ENCODE data around the gene EMC1. TPM values are rescaled to one million over a fixed set of nuclear protein-coding genes. Genes with fewer than 3 reads are reported as not detected.
A peak's percentile ranks its signal among the peaks of the same experiment; 100 is the strongest.

EMC1 gene
- total and polyA plus RNA-seq, 7 donors = 1.2 to 46.5 (median 19.6) TPM

- TF ChIP-seq POLR2AphosphoS5 (IDR thresholded peaks at IDR 0.05) = peak in 3 of 4 donors; percentile 36 to 61 (median 52)
- TF ChIP-seq, protein P1, sequence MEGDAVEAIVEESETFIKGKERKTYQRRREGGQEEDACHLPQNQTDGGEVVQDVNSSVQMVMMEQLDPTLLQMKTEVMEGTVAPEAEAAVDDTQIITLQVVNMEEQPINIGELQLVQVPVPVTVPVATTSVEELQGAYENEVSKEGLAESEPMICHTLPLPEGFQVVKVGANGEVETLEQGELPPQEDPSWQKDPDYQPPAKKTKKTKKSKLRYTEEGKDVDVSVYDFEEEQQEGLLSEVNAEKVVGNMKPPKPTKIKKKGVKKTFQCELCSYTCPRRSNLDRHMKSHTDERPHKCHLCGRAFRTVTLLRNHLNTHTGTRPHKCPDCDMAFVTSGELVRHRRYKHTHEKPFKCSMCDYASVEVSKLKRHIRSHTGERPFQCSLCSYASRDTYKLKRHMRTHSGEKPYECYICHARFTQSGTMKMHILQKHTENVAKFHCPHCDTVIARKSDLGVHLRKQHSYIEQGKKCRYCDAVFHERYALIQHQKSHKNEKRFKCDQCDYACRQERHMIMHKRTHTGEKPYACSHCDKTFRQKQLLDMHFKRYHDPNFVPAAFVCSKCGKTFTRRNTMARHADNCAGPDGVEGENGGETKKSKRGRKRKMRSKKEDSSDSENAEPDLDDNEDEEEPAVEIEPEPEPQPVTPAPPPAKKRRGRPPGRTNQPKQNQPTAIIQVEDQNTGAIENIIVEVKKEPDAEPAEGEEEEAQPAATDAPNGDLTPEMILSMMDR (IDR thresholded peaks at IDR 0.05) = no peak
- Histone ChIP-seq H3K9me3 (no peaks in the 10 kb centered on the region), H3K36me3 (peaks cover 6 to 23% (median 15%) of the 10 kb centered on the region in 4 donors), H3K4me3 (no peak overlapping the region), H3K27ac (peak overlapping the region in 3 of 4 donors; percentile 51 to 98 (median 58)), H3K27me3 (no peaks in the 10 kb centered on the region), H3K4me1 (peaks cover 0 to 72% (median 60%) of the 10 kb centered on the region in 4 donors)
- DNase-seq = peak; percentile 63
- intact Hi-C loops (cut with DNase I) = loop anchor here (10.0 kb wide), 1 partner anchor 981 kb away; the partner anchor contains the start of genes PLA2G2C and UBXN10
- 73 to 84% methylated on average over 2 of the region's 2 CpGs for WGBS, 2 donors
These were observed 47.9 kb downstream of the EMC1 start for GRCh38 chr1:19203440-19203839.

- Histone ChIP-seq H3K27me3 (no peaks in the 10 kb centered on the region), H3K36me3 (peaks cover 15 to 33% (median 25%) of the 10 kb centered on the region in 4 donors), H3K27ac (no peak overlapping the region), H3K4me3 (no peak overlapping the region), H3K4me1 (peaks cover 0 to 62% (median 49%) of the 10 kb centered on the region in 4 donors), H3K9me3 (no peaks in the 10 kb centered on the region)
- no peak for TF ChIP-seq POLR2AphosphoS5 (IDR thresholded peaks at IDR 0.05)
- no peak for DNase-seq
- 42 to 62% methylated on average over 3 of the region's 3 CpGs for WGBS, 2 donors
- intact Hi-C loops (cut with DNase I) = loop anchor here (10.0 kb wide), 1 partner anchor 982 kb away; the partner anchor contains the start of genes PLA2G2C and UBXN10
These were observed 48.9 kb downstream of the EMC1 start for GRCh38 chr1:19202396-19202795.

DNA sequence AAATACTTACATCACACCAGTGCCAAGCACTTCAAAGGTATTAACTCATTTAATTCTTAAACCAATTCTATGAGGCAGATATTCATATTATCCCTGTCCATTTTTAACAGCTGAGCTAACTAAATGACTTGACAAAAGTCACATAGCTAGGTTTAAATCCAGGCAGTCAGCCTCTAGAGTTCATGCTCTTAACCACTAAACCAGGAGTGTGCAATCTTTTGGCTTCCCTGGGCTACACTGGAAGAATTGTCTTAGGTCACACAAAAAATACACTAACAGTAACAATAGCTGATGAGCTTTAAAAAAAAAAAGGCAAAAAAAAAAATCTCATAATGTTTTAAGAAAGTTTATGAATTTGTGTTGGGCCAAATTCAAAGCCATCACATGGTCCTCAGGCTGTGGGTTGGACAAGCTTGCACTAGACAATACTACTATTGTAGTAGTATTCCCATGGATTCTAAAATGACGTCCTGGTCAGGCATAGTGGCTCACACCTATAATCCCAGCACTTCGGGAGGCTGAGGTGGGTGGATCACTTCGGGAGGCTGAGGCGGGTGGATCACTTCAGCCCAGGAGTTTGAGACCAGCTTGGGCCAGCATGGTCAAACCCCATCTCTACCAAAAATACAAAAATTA lies 51.2 kb downstream of the EMC1 start:
- 47 to 86% methylated on average over 4 of the region's 4 CpGs for WGBS, 2 donors
- no peaks in the 10 kb centered on the region for H3K27me3 ChIP-seq
- no peak for DNase-seq
- peaks cover 30 to 56% (median 43%) of the 10 kb centered on the region in 4 donors for H3K36me3 ChIP-seq
- H3K4me3 ChIP-seq = no peak overlapping the region
- intact Hi-C loops (cut with DNase I) = loop anchor here (10.0 kb wide), 1 partner anchor 985 kb away; the partner anchor contains the start of genes PLA2G2C and UBXN10
- H3K4me1 ChIP-seq = peaks cover 0 to 39% (median 28%) of the 10 kb centered on the region in 4 donors
- H3K27ac ChIP-seq = no peak overlapping the region
- no peak for TF ChIP-seq POLR2A (IDR thresholded peaks at IDR 0.05)
- no peak for TF ChIP-seq POLR2AphosphoS5 (IDR thresholded peaks at IDR 0.05)
- TF ChIP-seq EP300 (IDR thresholded peaks at IDR 0.05) = no peak
- TF ChIP-seq, protein P1 (IDR thresholded peaks at IDR 0.05) = no peak
- H3K9me3 ChIP-seq = no peaks in the 10 kb centered on the region

GRCh38 chr1:19199329-19199968 lies 51.9 kb downstream of the EMC1 start:
- 91 to 94% methylated on average over 4 of the region's 4 CpGs for WGBS, 2 donors
- Histone ChIP-seq H3K4me3 (no peak overlapping the region), H3K27ac (no peak overlapping the region), H3K36me3 (peaks cover 30 to 62% (median 45%) of the 10 kb centered on the region in 4 donors), H3K27me3 (no peaks in the 10 kb centered on the region), H3K4me1 (peaks cover 0 to 33% (median 25%) of the 10 kb centered on the region in 4 donors), H3K9me3 (no peaks in the 10 kb centered on the region)
- DNase-seq = no peak
- TF ChIP-seq POLR2AphosphoS5 (IDR thresholded peaks at IDR 0.05) (no peak), EP300 (IDR thresholded peaks at IDR 0.05) (no peak), POLR2A (IDR thresholded peaks at IDR 0.05) (no peak)
- TF ChIP-seq, protein P1 (IDR thresholded peaks at IDR 0.05) = no peak
- intact Hi-C loops (cut with DNase I) = no loop called here

DNA sequence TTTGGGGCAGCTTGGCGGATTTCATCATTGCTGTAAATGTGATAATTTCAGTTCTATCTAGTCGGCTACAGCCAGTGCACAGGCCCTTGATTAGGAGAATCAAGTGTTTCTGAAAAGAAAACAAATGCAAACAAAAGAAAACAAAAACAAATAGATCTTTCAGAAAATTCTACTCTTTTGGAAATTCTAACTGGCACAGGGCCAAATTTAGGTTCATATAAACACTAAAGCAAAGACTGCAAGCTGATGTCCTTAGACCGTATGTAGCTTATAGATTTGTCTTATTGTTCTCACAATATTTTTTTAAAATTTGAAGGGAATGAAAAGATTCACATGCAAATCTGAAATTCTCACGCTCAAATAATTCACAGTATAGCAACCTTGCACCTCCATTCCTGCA lies 52.5 kb downstream of the EMC1 start:
- TF ChIP-seq, protein P1 (IDR thresholded peaks at IDR 0.05) = no peak
- TF ChIP-seq POLR2A (IDR thresholded peaks at IDR 0.05) (no peak), EP300 (IDR thresholded peaks at IDR 0.05) (no peak), POLR2AphosphoS5 (IDR thresholded peaks at IDR 0.05) (no peak)
- intact Hi-C loops (cut with DNase I) = no loop called here
- DNase-seq = no peak
- H3K27me3 ChIP-seq = no peaks in the 10 kb centered on the region
- peaks cover 30 to 68% (median 51%) of the 10 kb centered on the region in 4 donors for H3K36me3 ChIP-seq
- no peak overlapping the region for H3K27ac ChIP-seq
- H3K4me3 ChIP-seq = no peak overlapping the region
- H3K4me1 ChIP-seq = peaks cover 0 to 26% (median 20%) of the 10 kb centered on the region in 4 donors
- H3K9me3 ChIP-seq = no peaks in the 10 kb centered on the region
- 90% methylated on average over 4 of the region's 4 CpGs for WGBS, 2 donors
